Esophagus squamous epithelium (tissue), 5 donors: ENCODE data around the gene KANSL1. TPM values are rescaled to one million over a fixed set of nuclear protein-coding genes. Genes with fewer than 3 reads are reported as not detected.

Source experiments
- DNase-seq: peaks from one replicate; lab custom pipeline; 2025; lab: John Stamatoyannopoulos, UW
- H3K27ac ChIP-seq, 4 donors: fragments of 200-600 bp; sonication (generic); one replicate each; pipeline ENCODE4 v1.5.1; 2016 to 2019; ENCODE audit warnings: mild to moderate bottlenecking in 1 of 4
- H3K27me3 ChIP-seq, 4 donors: fragments of 200-600 bp; sonication (generic); 1 replicate in 3 of 4; 2 replicates in 1 of 4; pipeline versions ENCODE4 v1.5.1 to v1.6.0; 2017 to 2021; ENCODE audit warnings: antibody characterized with exemption in 1 of 4
- H3K36me3 ChIP-seq, 3 donors: fragments of 200-600 bp; sonication (generic); one replicate each; pipeline ENCODE4 v1.5.1; 2016 to 2019
- H3K4me1 ChIP-seq, 3 donors: fragments of 200-600 bp; sonication (generic); one replicate each; pipeline ENCODE4 v1.5.1; 2017 to 2019
- H3K4me3 ChIP-seq, 4 donors: fragments of 200-600 bp; sonication (generic); 1 replicate in 3 of 4; 2 replicates in 1 of 4; pipeline ENCODE4 v1.5.1; 2016 to 2019; ENCODE audit warnings: mild to moderate bottlenecking in 2 of 4, moderate library complexity in 1 of 4
- H3K9me3 ChIP-seq, 3 donors: fragments of 200-600 bp; sonication (generic); one replicate each; pipeline ENCODE4 v1.5.1; 2016 to 2019
- POLR2A ChIP-seq, 4 donors: fragments of 450-650 bp; IDR thresholded peaks; one replicate each; pipeline ENCODE4 v1.6.1; 2017; ENCODE audit warnings: antibody characterized with exemption in 4 of 4, mild to moderate bottlenecking in 4 of 4, moderate library complexity in 3 of 4
- WGBS, 2 donors: methylation state at CpG; one replicate each; pipeline ENCODE4 v1.1.5; 2018; 5-methylcytosine and 5-hydroxymethylcytosine counted together
- intact Hi-C: fragments of 100-400 bp; cut with DNase I; formaldehyde crosslinking; loops from one replicate; pipeline ENCODE4 v1.15.0; 2022
- small RNA-seq, 4 donors: library from RNA; depleted of rRNA; stranded (forward); fragments of <200 nt; gene quantifications; one replicate each; pipeline ENCODE3, GENCODE V24; 2016
- total RNA-seq, 4 donors: library from RNA; depleted of rRNA; stranded (reverse); fragments of >200 nt; gene quantifications; one replicate each; pipeline ENCODE4 v1.1.0, GENCODE V29; 2016
- TF ChIP-seq, protein P1 (sequence below), 6 experiments: fragments of 450-650 bp in 4 of 6; fragments of 200-600 bp in 2 of 6; sonication (generic) in 2 of 6; IDR thresholded peaks; one replicate each; pipeline ENCODE4 v1.5.1; 2016 to 2019; ENCODE audit warnings: antibody characterized with exemption in 6 of 6, mild to moderate bottlenecking in 4 of 6, moderate library complexity in 4 of 6
- donor health status: DM: yes; HTN: yes; CAD: no.

The KANSL1 gene
- total RNA-seq, 4 donors from 2014 or later: 31.0 to 79.0 (median 51.8) TPM

DNA sequence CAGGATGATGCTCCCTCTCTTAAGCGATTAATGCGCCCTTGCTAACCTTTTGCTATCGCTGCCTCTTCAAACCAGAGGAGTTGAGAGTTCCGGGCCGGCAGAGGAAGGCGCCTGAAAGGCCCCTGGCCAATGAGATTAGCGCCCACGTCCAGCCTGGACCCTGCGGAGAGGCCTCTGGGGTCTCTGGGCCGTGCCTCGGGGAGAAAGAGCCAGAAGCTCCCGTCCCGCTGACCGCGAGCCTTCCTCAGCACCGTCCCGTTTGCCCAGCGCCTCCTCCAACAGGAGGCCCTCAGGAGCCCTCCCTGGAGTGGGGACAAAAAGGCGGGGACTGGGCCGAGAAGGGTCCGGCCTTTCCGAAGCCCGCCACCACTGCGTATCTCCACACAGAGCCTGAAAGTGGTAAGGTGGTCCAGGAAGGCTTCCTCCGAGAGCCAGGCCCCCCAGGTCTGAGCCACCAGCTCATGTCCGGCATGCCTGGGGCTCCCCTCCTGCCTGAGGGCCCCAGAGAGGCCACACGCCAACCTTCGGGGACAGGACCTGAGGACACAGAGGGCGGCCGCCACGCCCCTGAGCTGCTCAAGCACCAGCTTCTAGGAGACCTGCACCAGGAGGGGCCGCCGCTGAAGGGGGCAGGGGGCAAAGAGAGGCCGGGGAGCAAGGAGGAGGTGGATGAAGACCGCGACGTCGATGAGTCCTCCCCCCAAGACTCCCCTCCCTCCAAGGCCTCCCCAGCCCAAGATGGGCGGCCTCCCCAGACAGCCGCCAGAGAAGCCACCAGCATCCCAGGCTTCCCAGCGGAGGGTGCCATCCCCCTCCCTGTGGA, 210.2 kb downstream of the KANSL1 start:
- WGBS, 2 donors: 92% methylated on average over 4 to 9 of the region's 41 CpGs
- DNase-seq: no peak
- intact Hi-C loops: no loop called here
- Histone ChIP-seq H3K27me3 (no peaks in the 10 kb centered on the region), H3K4me3 (no peak overlapping the region), H3K36me3 (peaks cover 0 to 6% (median 0%) of the 10 kb centered on the region in 3 donors), H3K9me3 (no peaks in the 10 kb centered on the region), H3K4me1 (peaks cover 0 to 14% (median 0%) of the 10 kb centered on the region in 3 donors), H3K27ac (no peak overlapping the region)
- TF ChIP-seq, protein P1, sequence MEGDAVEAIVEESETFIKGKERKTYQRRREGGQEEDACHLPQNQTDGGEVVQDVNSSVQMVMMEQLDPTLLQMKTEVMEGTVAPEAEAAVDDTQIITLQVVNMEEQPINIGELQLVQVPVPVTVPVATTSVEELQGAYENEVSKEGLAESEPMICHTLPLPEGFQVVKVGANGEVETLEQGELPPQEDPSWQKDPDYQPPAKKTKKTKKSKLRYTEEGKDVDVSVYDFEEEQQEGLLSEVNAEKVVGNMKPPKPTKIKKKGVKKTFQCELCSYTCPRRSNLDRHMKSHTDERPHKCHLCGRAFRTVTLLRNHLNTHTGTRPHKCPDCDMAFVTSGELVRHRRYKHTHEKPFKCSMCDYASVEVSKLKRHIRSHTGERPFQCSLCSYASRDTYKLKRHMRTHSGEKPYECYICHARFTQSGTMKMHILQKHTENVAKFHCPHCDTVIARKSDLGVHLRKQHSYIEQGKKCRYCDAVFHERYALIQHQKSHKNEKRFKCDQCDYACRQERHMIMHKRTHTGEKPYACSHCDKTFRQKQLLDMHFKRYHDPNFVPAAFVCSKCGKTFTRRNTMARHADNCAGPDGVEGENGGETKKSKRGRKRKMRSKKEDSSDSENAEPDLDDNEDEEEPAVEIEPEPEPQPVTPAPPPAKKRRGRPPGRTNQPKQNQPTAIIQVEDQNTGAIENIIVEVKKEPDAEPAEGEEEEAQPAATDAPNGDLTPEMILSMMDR (IDR thresholded peaks at IDR 0.05): no peak
- TF ChIP-seq POLR2A (IDR thresholded peaks at IDR 0.05): no peak

DNA sequence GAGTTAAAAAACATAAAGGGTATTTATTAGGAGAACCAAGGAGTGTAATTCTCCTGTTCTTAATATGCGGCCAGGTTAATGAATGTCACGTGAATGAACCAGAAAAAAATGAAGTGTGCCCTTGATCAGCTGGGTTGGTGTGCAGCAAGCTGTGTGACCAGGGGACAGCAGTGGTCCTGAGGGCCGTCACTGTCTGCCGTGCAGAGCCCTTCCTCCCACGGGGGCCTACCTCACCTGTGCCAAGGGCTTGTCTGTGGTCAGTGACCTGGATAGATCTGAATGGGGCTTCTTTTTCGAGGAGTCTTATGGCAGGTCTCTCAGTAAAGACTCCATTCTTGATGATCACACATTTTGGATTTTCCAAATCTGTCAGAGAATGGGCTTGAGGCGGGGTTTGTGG, 211.9 kb downstream of the KANSL1 start:
- WGBS, 2 donors: 75 to 90% methylated on average over 5 to 6 of the region's 7 CpGs
- Histone ChIP-seq H3K9me3 (no peaks in the 10 kb centered on the region), H3K36me3 (peaks cover 0 to 6% (median 0%) of the 10 kb centered on the region in 3 donors), H3K27me3 (no peaks in the 10 kb centered on the region), H3K4me1 (peaks cover 0 to 14% (median 0%) of the 10 kb centered on the region in 3 donors), H3K27ac (no peak overlapping the region), H3K4me3 (no peak overlapping the region)
- no peak for TF ChIP-seq POLR2A (IDR thresholded peaks at IDR 0.05)
- TF ChIP-seq, protein P1 (IDR thresholded peaks at IDR 0.05): no peak
- intact Hi-C loops: no loop called here
- no peak for DNase-seq

DNA sequence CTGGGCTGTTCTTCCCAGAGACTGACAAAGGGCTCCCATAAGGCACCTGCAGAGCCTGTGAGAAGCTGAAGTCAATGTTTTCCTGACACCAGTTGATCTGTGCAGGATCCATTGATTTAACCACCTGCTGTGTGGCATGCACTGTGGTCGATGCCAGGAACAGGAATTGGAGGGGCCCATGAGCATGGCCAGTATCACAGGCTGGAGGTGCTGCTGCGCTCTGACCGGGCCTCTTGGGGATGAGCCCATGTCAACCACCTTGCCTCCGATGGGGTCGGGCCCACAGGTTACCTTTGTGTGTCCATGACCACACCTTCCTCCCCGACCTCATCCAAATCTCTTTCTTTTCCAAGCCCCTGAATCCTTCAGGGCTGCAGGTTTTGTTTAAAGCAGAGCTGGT, 212.4 kb downstream of the KANSL1 start:
- 88 to 93% methylated on average over 2 to 6 of the region's 6 CpGs for WGBS, 2 donors

More for the DNA sequence above, 212.4 kb downstream of the KANSL1 start:
- no peak overlapping the region for H3K27ac ChIP-seq
- no peaks in the 10 kb centered on the region for H3K27me3 ChIP-seq
- no peak for TF ChIP-seq POLR2A (IDR thresholded peaks at IDR 0.05)
- TF ChIP-seq, protein P1 (IDR thresholded peaks at IDR 0.05): no peak
- H3K4me3 ChIP-seq: no peak overlapping the region
- H3K4me1 ChIP-seq: peaks cover 0 to 13% (median 0%) of the 10 kb centered on the region in 3 donors
- no peaks in the 10 kb centered on the region for H3K9me3 ChIP-seq
- intact Hi-C loops: no loop called here
- peaks cover 0 to 6% (median 0%) of the 10 kb centered on the region in 3 donors for H3K36me3 ChIP-seq
- DNase-seq: no peak

Small RNAs within 50 kb of the gene (small RNA-seq; reads per million reads assigned to genes)
- 0 reads per million in 4 donors for gene RF00019

Other genes starting within 250 kb of the KANSL1 start
- gene STH, start 194.2 kb downstream of the KANSL1 start, total RNA-seq: not detected
- 1 to 10 TPM in 2 of 4 donors, under 1 TPM in 2; 0.18 to 1.1 (median 0.85) TPM for gene LRRC37A, start 101.7 kb upstream of the KANSL1 start, total RNA-seq
- 10 to 100 TPM in 2 of 4 donors, 1 to 10 TPM in 2; 4.4 to 13.2 (median 9.2) TPM for gene ARL17B, start 168.3 kb upstream of the KANSL1 start, total RNA-seq